Keratinocyte (primary cell): ENCODE data around the gene BANF2. TPM values are rescaled to one million over a fixed set of nuclear protein-coding genes. Genes with fewer than 3 reads are reported as not detected.

ENCODE experiments used
- DNase-seq: peaks from one replicate; pipeline ENCODE4 v3.0.0-alpha.2; 2011; ENCODE audit warnings: low read depth, missing footprints, low spot score
- FAIRE-seq: peaks from 2 replicates; lab custom pipeline; 2011; peaks lifted over from hg19 to GRCh38; lab: Jason Lieb, UNC
- H2AFZ ChIP-seq: 2 replicates; pipeline ENCODE4 v1.6.0; 2012; ENCODE audit warnings: low read length, control low read depth, inconsistent platforms; ENCODE audit not compliant: control insufficient read depth
- H3K27ac ChIP-seq: 2 replicates; pipeline ENCODE4 v1.5.1; 2011; ENCODE audit warnings: low read length; ENCODE audit not compliant: control insufficient read depth, insufficient read depth
- H3K27me3 ChIP-seq: 3 replicates; pipeline ENCODE4 v1.6.0; 2011; ENCODE audit warnings: low read length; ENCODE audit not compliant: control insufficient read depth, insufficient read depth; ENCODE audit errors: extremely low read depth
- H3K36me3 ChIP-seq, 2 experiments: 2 replicates in 1 of 2; 3 replicates in 1 of 2; pipeline ENCODE4 v1.5.1; 2011; ENCODE audit warnings: low read length in 2 of 2, mild to moderate bottlenecking in 1 of 2; ENCODE audit not compliant: control insufficient read depth in 2 of 2, insufficient read depth in 2 of 2; ENCODE audit errors: extremely low read depth in 1 of 2
- H3K4me1 ChIP-seq: 3 replicates; pipeline ENCODE4 v1.5.1; 2011; ENCODE audit warnings: low read length; ENCODE audit not compliant: control insufficient read depth, insufficient read depth; ENCODE audit errors: extremely low read depth
- H3K4me2 ChIP-seq: 3 replicates; pipeline ENCODE4 v1.6.0; 2011; ENCODE audit warnings: low read depth, low read length; ENCODE audit not compliant: control insufficient read depth, insufficient read depth; ENCODE audit errors: extremely low read depth
- H3K4me3 ChIP-seq, 3 experiments: fragments of 200-600 bp in 1 of 3; sonication (generic) in 1 of 3; 2 replicates in 2 of 3; 3 replicates in 1 of 3; pipeline ENCODE4 v1.5.1; 2011 to 2016; ENCODE audit warnings: low read length in 3 of 3, mild to moderate bottlenecking in 3 of 3, control low read depth in 2 of 3, inconsistent platforms in 1 of 3, low read depth in 1 of 3, mixed read lengths in 1 of 3, mixed run types in 1 of 3, moderate library complexity in 1 of 3; ENCODE audit not compliant: control insufficient read depth in 2 of 3, insufficient read depth in 2 of 3; ENCODE audit errors: extremely low read depth in 1 of 3
- H3K79me2 ChIP-seq: 2 replicates; pipeline ENCODE4 v1.6.0; 2012; ENCODE audit warnings: low read length; ENCODE audit not compliant: control insufficient read depth, insufficient read depth
- H3K9ac ChIP-seq: 3 replicates; pipeline ENCODE4 v1.6.0; 2011; ENCODE audit warnings: low read length; ENCODE audit not compliant: control insufficient read depth, insufficient read depth; ENCODE audit errors: extremely low read depth
- H3K9me1 ChIP-seq: 3 replicates; pipeline ENCODE4 v1.6.0; 2011; ENCODE audit warnings: low read length; ENCODE audit not compliant: control insufficient read depth, insufficient read depth; ENCODE audit errors: extremely low read depth
- H3K9me3 ChIP-seq: 2 replicates; pipeline ENCODE4 v1.5.1; 2012; ENCODE audit warnings: low read depth, low read length; ENCODE audit not compliant: control insufficient read depth
- H4K20me1 ChIP-seq: 3 replicates; pipeline ENCODE4 v1.6.0; 2011; ENCODE audit warnings: low read length; ENCODE audit not compliant: control insufficient read depth, insufficient read depth; ENCODE audit errors: extremely low read depth
- CTCF ChIP-seq, 3 experiments: IDR thresholded peaks in 1 of 3; conservative IDR thresholded peaks in 1 of 3; optimal IDR thresholded peaks in 1 of 3; 2 replicates in 2 of 3; 3 replicates in 1 of 3; pipeline versions ENCODE3 to v1.5.1; 2011; ENCODE audit warnings: low read length in 3 of 3, mild to moderate bottlenecking in 3 of 3, moderate library complexity in 2 of 3, control low read depth in 1 of 3, inconsistent platforms in 1 of 3; ENCODE audit not compliant: insufficient read depth in 2 of 3; ENCODE audit errors: extremely low read depth in 1 of 3
- EZH2 ChIP-seq: IDR thresholded peaks from one replicate; pipeline ENCODE4 v1.6.1; 2012; ENCODE audit warnings: inconsistent platforms, mild to moderate bottlenecking, low read length, moderate library complexity
- dilution Hi-C: fragments of 300-500 bp; cut with MboI; formaldehyde crosslinking; loops from one replicate; pipeline ENCODE4 v1.7.0; 2020; ENCODE audit warnings: low sequenced_read_pairs; ENCODE audit not compliant: extremely low pct_ligation_motif_present
- polyA plus RNA-seq, 5 experiments: library from polyadenylated mRNA; depleted of rRNA in 3 of 5; stranded (reverse) in 3 of 5; stranded (forward) in 1 of 5; unstranded in 1 of 5; fragments of >200 nt; gene quantifications; 1 replicate in 1 of 5; 2 replicates in 3 of 5; 3 replicates in 1 of 5; pipeline versions ENCODE4 v1.2.1 to v1.2.3, GENCODE V29; 2011 to 2012; ENCODE audit warnings: missing spikeins in 2 of 5, low read depth in 1 of 5, low replicate concordance in 1 of 5

The BANF2 gene
- polyA plus RNA-seq, 1 donor (not counting 4 experiments of a cell fraction or from before 2014, with no cell fraction given), result not detected

- H3K4me2 ChIP-seq, result no peak overlapping the region
Observed at GRCh38 chr20:17669306-17669931, 30.3 kb upstream of the BANF2 start.

GRCh38 chr20:17671011-17671410, 28.8 kb upstream of the BANF2 start:
- no peak overlapping the region for H3K4me3 ChIP-seq
- DNase-seq (no peak), FAIRE-seq (no peak)
- no peak overlapping the region for H3K27ac ChIP-seq
- H3K9me3 ChIP-seq, result no peaks in the 10 kb centered on the region
- H2AFZ ChIP-seq, result no peak overlapping the region
- H3K9me1 ChIP-seq, result no peaks in the 10 kb centered on the region
- H3K4me1 ChIP-seq, result no peaks in the 10 kb centered on the region
- no peaks in the 10 kb centered on the region for H3K27me3 ChIP-seq
- H4K20me1 ChIP-seq, result peaks cover 18% of the 10 kb centered on the region
- H3K36me3 ChIP-seq, result peaks cover 10 to 19% of the 10 kb centered on the region in 2 experiments
- H3K79me2 ChIP-seq, result peaks cover 86% of the 10 kb centered on the region
- dilution Hi-C loops, result no loop called here
- no peak overlapping the region for H3K4me2 ChIP-seq
- no peak for TF ChIP-seq EZH2
- no peak overlapping the region for H3K9ac ChIP-seq

More at GRCh38 chr20:17669306-17669931, 30.3 kb upstream of the BANF2 start:
- Histone ChIP-seq H4K20me1 (peaks cover 8% of the 10 kb centered on the region), H3K27ac (no peak overlapping the region), H3K9me1 (no peaks in the 10 kb centered on the region), H3K36me3 (peaks cover 8 to 13% of the 10 kb centered on the region in 2 experiments), H3K9ac (no peak overlapping the region), H3K4me3 (no peak overlapping the region), H3K27me3 (no peaks in the 10 kb centered on the region), H3K79me2 (peaks cover 85% of the 10 kb centered on the region), H3K9me3 (no peaks in the 10 kb centered on the region), H2AFZ (no peak overlapping the region), H3K4me1 (no peaks in the 10 kb centered on the region)
- dilution Hi-C loops, result no loop called here
- no peak for FAIRE-seq
- no peak for TF ChIP-seq EZH2
- TF ChIP-seq CTCF (optimal IDR thresholded peaks at IDR 0.05 in 1 of 3, IDR thresholded peaks at IDR 0.05 in 1 of 3, conservative IDR thresholded peaks at IDR 0.05 in 1 of 3; ENCODE audit: extremely low read depth in 1 of 3, insufficient read depth in 2 of 3, low read length in 3 of 3), result no peak
- no peak for DNase-seq
